GM21717 (cell line): ENCODE results near the gene TIGD1.
"Not testable (repeated sequence)": the region's sequence is repeated elsewhere in the genome, so short reads cannot be mapped to it uniquely, and the experiment has no call there.

Experiments used
- ATAC-seq: cut with Tn5 transposase; IDR thresholded peaks from one replicate; pipeline ENCODE4 v1.9.1; 2021; ENCODE audit warnings: mild to moderate bottlenecking, moderate library complexity; ENCODE audit not compliant: unreplicated experiment

The TIGD1 gene

DNA sequence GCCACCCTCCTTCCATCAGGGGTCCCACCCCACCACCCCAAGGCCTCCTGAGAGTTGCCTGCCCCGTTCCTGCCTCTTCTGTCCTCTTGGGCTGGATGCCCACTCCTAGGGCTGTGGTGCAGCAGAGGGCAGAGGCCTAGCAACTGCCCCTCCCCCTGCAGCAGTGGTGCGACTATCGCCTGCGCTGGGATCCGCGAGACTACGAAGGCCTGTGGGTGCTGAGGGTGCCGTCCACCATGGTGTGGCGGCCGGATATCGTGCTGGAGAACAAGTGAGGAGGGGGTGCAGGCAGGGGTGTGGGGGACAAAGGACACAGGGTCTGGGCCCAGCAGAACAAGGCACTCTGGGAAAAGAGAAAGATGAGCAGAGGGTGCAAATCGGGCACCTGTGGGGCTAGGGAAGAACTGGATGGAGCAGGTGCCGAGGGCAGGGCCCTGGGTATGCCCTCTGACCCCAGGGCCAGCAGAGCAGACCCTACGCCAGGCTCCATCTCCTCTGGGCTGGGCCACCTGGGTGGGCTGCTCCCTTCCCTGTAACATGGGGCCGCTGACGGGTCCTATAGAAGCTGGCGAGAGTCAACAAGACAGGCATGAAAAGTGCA is 9.8 kb downstream of the TIGD1 start:
- ATAC-seq = no peak

DNA sequence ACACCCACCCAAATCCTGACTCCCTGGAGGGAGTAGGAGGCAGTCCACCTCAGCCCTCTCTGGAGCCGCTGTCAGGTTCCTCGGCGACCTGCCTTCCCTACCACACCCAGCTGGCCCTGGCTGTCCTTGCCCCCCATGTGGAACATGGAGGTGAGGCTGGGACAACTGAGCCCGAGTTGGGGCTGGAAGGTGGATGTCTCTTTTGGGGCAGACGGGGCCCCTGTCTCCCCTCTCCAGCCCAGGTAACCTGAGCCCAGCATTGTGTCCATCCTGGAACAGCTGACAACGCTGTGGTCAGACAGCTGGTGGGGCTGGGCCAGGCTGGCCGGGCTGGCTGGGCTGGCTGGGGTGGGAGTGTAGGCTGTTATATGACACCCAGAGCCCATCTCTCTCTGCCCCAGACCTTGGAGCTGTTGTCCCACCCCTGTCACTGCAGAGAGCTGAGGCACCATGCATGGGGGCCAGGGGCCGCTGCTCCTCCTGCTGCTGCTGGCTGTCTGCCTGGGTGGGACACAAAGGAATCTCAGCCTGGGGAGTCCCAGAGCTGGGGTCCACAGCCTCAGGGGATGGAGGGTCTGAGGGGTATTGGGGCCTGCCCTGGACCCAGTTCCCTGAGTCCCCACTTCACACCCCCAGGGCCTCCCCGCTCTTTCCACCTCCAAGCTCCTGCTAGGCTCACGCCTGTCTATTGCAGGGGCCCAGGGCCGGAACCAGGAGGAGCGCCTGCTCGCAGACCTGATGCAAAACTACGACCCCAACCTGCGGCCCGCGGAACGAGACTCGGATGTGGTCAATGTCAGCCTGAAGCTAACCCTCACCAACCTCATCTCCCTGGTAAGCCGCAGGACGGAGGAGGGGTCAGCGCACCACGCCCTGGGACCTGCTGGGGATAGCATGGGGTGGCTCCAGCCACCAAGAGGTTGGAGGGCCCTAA is 10.8 kb downstream of the TIGD1 start, which contains the start of gene CHRNG:
CHRNG (plus strand) TSS at position 395 of the 934 bp plus-strand sequence; CDS start at position 451, 56 bp downstream.
- ATAC-seq = no peak

DNA sequence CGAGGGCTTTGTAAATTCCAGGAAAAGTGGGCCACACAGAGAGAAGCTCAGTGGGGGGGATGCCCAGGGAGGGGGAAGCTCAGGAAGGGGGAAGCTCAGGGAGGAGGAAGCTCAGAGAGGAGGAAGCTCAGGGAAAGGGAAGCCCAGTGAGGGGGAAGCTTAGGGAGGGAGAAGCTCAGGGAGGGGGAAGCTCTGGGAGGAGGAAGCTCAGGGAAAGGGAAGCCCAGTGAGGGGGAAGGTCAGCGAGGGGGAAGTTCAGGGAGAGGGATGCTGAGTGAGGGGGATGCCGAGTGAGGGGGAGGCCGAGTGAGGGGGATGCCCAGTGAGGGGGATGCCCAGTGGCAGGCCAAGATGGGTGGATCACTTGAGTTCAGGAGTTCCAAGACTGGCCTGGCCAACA is 11.7 kb downstream of the TIGD1 start:
- no peak for ATAC-seq

DNA sequence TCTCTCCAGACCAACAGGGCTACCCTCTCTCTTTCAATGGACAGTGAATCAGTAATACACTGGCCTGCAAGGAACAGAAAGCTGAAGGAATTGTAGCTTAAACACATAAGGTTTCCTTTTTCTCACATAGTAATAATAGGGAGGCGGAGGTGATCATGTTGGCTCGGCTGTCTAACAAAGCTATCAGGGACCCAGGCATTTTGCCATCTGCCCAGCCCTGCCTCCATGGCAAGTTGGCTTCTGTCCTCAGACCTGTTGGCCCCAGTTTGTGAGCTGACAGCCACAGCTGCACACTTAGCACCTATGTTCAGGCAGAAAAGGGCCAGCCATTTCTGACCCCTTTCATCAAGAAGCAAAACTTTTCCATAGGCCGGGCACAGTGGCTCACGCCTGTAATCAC is 12.9 kb downstream of the TIGD1 start:
- ATAC-seq = no peak

DNA sequence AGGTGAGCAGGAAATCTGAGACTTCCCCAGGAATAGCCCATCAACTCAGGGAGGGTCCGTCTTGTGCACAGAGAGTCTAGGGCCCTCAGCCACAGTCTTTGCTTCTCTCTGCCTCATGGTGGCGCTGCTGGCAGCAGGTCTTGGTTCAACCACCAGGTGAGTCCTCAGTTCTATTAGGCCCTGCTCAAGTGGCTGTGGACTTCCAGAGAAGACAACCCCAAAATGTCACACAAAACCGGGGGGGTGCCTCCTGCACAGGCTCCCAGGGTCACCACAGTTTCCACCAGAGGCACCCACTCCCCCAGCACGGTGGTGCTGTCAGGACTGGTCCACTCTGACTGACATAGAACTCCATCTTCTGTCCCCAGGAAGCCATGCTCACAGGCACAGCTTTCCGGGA is 13.3 kb downstream of the TIGD1 start:
- ATAC-seq = no peak

DNA sequence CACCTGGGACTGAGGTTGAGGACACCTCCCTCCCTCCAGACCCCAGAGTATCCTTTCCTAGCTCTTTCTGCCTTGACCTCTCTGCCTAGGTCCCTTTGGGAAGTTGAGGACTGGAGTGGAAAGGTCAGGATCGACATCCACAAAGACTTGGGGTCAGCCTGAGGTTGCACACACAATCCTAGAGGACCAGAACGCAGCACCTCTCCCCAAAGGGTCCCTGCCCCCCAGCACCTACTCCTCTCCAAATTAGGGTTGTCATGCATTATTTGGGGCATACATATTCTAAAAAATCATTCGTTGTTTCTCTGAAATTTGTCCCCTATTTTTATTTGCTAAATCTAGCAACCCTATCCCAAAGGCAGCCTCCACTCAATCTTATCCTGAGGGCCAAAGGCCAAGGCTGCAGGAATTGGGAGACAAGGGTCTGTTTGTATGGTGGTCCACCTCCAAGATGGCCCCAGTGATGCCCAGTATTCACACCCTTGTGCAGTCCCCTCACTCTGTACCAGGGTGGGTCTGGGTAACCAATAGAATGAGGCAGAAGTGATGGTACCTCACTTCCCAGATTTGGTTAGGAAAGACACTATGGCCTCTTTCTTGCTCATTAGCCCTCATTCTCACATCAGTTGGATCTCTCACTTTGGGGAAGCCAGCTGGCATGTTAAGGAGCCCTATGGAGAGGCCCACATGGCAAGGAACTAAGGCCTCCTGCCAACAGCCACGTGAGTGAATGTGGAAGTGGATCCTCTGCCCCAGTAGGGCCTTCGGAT is 14.4 kb downstream of the TIGD1 start:
- ATAC-seq = no peak

DNA sequence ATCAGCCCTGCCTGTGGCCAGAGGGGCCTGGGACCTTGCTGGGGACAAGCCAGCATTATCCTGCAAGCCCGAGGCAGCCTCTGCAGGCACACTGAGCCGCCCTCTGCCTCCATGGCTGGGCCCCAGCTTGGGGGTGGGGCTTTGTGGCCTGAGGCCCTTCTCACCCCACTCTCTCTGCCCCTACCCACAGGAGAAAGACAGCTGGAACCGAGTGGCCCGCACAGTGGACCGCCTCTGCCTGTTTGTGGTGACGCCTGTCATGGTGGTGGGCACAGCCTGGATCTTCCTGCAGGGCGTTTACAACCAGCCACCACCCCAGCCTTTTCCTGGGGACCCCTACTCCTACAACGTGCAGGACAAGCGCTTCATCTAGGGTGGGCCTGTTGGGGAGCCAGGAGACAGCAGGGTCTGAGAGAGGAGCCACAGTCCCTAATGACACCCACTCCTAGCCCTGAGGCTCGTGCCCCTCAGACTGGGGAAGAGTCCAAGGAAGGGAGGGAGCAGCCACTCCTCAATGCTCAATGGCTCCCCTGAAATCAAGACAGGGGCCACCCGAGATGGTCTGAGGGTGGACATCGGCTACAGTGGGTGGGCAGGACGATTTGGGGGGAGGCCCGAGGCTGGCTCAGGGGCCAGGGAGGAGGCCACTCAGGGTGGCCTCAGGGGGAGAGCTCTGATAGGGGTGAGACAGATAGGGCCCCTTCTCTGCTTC is 15.3 kb downstream of the TIGD1 start:
- no peak for ATAC-seq

DNA sequence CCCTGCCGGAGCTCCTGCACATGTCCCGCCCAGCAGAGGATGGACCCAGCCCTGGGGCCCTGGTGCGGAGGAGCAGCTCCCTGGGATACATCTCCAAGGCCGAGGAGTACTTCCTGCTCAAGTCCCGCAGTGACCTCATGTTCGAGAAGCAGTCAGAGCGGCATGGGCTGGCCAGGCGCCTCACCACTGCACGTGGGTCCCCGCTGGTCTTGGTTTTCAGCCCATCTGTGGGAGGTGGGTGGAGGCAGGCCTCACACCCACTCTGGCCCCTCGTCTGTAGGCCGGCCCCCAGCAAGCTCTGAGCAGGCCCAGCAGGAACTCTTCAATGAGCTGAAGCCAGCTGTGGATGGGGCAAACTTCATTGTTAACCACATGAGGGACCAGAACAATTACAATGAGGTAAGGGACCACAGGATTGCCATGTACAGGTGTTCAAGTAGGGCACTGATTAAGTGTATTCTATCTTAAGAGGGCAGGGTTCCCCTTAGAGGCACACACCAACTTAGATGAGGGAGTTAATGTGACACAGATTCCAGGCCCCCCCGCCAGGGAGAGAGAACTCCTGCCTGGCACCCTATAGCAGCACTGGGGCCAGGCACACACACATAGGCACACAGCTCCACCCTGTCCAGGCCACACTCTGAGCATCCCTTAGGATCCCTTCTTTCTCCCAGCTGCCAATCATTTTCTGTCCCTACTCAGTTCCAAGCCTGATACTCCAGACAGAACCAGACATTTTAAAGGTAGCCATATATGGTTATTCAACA is 16.2 kb downstream of the TIGD1 start:
- ATAC-seq = no peak

DNA sequence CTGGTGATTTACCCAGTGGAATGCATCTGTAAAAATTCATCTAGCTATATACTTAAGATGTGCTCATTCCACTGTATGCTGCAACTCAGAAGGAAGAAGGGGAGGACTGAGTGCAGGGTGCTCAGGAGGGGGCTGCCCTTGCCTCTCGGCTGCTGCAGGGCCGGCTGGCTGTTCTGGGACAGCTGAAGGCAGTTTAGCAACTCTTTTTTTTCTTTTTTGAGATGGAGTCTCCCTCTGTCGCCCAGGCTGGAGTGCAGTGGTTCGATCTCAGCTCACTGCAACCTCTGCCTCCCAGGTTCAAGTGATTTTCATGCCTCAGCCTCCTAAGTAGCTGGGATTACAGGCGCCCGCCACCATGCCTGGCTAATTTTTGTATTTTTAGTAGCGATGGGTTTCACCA is 17.5 kb downstream of the TIGD1 start:
- ATAC-seq = not testable (repeated sequence)

DNA sequence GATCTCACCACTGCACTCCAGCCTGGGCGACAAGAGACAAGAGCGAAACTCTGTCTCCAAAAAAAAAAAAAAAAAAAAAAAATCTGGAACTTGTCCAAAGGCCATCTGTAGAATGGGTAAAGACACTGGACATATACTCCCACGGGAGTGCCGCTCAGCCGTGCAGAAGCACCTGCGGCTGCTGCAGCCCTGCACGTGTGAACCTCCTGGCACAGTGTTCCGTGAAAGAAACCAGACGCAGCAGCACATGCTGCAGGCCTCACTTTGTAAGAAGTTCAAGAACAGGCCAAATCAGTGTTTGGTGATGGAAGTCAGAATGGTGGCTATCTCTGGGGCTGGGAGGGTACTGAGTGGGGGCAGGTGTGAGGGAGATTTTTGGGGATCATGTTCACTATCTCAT is 17.9 kb downstream of the TIGD1 start:
- no peak for ATAC-seq

DNA sequence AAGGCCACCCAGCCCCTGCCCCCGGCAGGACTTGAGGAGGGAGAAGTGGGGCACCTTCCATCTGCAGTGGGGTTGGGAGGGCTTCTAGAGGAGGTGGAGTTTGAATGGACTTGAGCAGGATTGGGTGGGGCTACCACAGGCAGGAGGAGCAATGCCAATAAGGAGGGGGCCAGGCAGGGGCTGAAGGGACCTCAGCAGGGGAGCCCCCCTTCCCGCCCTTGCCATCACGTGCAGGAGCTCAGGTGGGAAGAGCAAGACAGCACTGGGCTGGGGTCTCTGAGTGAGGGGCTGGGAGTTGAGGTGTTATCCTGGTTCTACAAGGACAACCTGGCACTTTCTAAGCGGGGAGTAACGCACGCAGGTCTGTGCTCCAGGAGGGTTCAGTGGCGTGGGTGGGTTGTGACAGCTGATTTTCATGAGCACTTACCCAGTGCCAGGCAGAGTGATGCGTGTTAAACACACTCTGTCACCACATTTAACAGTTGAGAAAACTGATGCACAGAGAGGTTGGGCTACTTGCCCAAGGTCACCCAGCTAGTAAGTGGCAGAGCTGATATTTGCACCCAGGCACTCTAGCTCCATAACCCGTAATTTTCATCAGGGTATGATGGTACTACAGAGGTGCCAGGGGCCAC is 19.6 kb downstream of the TIGD1 start:
- ATAC-seq = no peak

DNA sequence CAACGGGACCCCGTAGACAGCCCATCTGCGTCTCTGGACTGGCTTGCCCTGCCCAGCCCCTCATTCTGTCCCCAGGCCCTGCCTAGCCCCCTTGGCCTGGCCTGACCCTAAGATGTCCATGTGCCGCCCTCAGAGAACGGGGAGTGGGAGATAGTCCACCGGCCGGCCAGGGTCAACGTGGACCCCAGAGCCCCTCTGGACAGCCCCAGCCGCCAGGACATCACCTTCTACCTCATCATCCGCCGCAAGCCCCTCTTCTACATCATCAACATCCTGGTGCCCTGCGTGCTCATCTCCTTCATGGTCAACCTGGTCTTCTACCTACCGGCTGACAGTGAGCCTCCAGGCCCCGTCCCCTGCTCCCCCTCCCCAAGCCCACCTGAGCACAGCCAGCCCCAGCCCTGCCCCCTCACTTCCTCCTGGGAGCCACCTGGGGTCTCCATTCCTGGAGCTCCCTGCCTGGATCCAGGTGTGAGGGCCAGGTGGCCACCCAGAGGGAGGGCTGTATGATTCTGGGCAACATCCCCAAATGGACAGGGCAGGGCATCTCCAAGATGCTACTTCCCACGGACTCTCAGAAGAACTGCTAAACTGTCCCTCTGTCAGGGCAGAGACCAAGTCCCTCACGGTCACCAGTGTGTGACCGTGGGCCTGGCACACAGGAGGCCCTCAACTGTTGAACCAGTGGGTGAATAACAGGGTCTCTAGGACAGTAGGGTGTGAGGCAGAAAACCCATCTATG is 20.4 kb downstream of the TIGD1 start:
- no peak for ATAC-seq

DNA sequence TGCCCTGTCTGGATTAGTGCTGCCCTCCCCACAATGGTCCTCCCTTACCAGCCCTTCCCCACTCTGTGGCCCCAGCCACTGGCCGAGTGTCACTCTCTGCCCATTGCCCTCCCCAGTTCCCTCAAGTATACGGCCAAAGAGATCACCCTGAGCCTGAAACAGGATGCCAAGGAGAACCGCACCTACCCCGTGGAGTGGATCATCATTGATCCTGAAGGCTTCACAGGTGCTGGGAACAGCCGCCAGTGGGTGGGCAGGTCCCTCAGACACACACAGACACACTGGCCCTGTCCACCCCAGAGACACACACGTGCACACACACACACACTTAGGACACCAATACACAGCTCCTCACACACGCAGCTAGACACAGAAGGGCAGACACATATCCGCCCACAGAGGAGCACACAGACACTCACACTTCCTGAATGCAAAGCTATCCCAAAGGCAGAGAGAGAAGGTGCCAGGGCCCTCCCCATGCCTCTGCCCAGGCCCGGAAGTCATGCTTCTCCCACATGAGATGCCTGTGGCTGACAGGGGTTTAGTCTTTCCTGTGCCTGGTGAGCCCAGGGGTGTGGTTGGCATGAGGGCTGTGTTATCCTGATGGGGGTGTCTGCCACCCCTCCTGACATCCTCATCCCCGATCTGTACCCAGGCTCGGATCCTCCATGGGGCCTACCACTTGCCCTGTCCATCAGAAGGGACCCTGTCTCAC is 21.5 kb downstream of the TIGD1 start:
- ATAC-seq = no peak

DNA sequence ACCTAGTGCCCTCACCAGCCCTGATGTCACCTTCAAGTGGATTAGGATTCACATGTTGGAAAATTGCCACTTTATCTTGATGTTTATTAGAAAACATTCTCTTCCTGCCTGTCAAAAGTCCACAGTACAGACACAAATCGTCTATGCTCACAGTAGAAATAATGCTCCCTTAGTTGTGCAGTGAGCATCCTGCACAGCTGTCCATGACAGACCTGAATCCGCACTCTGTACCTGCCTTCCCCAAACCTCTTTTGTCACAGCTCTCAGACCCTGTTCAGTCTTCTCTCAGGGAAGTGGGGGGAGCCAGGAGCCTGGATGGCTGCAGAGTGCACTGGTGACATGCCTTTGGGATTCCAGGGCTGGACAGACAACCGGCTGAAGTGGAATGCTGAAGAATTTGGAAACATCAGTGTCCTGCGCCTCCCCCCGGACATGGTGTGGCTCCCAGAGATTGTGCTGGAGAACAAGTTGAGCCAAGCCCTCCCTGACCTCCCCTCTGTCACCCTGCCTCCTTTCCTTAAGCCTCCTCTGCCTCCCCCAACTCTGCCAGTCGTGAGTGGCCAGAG is 22.4 kb downstream of the TIGD1 start:
- ATAC-seq = no peak

DNA sequence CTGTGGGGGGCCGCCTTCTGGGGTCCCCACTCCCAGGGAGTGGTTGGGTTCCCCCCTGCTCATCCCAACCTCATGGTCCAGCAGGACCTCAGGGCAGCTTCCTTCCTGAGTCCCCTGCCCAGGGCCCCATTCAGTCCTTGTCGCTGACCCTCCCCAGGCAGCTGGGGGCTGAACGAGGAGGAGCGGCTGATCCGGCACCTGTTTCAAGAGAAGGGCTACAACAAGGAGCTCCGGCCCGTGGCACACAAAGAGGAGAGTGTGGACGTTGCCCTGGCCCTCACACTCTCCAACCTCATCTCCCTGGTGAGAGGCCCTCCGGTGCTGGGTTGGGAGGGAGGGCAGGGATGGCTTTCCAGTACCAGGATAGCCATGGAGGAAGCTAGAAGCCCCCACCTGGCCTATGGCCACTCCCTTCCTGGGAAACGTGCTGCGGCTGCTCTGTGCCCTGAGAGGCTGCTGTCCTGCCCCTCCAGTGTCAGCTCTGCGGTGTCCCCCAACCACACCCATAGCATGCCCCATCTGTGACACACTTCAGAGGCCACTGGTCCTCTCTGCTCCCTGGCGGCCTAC is 23.9 kb downstream of the TIGD1 start:
- ATAC-seq = no peak

DNA sequence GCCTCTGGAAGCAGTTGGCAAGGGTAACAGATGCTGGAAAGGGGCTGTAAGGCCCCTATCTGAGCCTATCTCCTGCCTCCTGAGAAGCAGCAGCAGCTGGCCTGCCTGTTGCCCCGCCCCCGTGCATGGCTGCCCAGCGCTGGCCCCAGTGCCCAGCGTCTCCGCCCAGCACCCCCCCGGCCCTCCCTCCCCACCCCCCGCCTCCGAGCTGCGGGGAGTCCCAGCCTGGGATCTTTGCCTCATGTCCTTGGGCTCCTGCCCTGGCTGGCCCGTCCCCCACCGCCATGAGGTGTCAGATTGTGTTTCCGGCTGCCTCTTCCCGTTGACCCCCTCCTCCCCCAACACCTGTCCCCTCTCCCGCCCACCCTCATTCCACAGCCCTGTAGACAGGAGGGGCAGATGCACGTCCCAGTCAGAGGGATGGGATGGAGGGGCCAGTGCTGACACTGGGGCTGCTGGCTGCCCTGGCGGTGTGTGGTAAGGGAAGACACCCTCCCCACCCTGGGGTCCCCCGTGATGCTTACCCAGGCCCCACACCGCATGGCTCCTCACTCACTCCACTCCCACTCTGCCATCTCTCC is 24.5 kb downstream of the TIGD1 start, which contains the start of gene CHRND:
CHRND (plus strand) TSS at position 370 of the 581 bp plus-strand sequence; CDS start at position 426, 56 bp downstream.
- ATAC-seq = no peak

DNA sequence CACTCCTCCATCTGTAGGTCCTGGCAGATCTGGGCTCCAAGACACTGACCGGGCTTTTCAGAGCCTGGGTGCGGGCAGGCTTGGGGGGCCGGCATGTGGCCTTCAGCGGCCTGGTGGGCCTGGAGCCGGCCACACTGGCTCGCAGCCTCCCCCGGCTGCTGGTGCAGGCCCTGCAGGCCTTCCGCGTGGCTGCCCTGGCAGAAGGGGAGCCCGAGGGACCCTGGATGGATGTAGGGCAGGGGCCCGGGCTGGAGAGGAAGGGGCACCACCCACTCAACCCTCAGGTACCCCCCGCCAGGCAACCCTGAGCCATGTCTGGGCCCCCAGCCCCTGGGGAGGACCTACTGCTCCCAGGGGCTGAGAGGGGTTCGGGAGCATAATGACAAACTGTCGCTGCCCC is 25.2 kb downstream of the TIGD1 start:
- ATAC-seq = no peak
